Astrocyte of the spinal cord (primary cell): ENCODE measurements around the gene TASOR2.

Experiments
- DNase-seq: peaks from one replicate; pipeline ENCODE4 v3.0.0; 2011; ENCODE audit warnings: low read depth, low spot score
- H3K4me3 ChIP-seq: 2 replicates; pipeline ENCODE4 v1.5.1; 2011; ENCODE audit warnings: low read depth, mild to moderate bottlenecking, low read length, moderate library complexity
- CTCF ChIP-seq: IDR thresholded peaks from 2 replicates; pipeline ENCODE4 v1.5.1; 2012; ENCODE audit warnings: low read depth, mild to moderate bottlenecking, low read length, inconsistent platforms
- in situ Hi-C: cut with HindIII; loops from 2 replicates; pipeline ENCODE4 v1.10.0; 2017; ENCODE audit warnings: low sequenced_read_pairs

The TASOR2 gene

GRCh38 chr10:5668429-5668828, 16.2 kb upstream of the TASOR2 start:
- no peak for TF ChIP-seq CTCF
- no peak overlapping the region for H3K4me3 ChIP-seq
- in situ Hi-C loops, result no loop called here
- DNase-seq, result no peak

GRCh38 chr10:5669604-5670003, 15.0 kb upstream of the TASOR2 start:
- in situ Hi-C loops, result no loop called here
- TF ChIP-seq CTCF, result no peak
- H3K4me3 ChIP-seq, result no peak overlapping the region
- DNase-seq, result no peak

DNA sequence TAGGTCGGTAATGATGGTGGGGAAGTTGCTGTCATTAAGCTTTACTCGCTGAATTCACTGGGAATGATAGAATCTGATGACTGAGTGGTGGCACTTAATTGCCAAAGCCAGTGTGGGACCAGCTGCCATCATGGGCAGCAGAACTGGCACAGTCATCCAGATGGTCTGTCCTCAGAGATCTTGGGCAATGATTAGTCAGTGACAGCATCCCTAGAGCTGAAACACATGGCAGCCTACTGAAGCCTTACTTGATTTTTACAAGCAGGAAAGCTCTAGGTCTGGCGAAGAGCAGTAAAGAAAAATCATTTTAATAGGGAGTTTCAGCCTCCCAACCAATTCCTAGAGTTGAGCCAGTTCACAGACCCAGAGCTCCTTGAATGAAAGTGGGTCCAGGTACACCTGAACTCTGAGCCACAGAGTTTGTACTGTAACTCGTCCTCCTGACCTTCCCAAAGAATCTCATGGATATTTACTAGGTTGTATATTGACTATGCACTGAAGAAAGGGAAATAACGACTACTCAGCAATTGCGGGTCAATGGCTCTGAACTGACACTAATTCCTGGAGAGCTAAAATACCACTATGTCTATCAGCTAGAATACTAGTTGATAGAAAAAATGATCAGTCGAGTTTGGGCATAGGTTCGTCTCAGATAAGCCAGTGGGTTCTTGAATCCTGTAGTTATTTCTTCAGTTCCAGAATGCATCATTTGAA, 13.8 kb upstream of the TASOR2 start:
- H3K4me3 ChIP-seq, result no peak overlapping the region
- TF ChIP-seq CTCF, result no peak
- DNase-seq, result no peak
- in situ Hi-C loops, result no loop called here

GRCh38 chr10:5678397-5679036, 6.1 kb upstream of the TASOR2 start:
- no peak for DNase-seq
- no peak for TF ChIP-seq CTCF
- in situ Hi-C loops, result no loop called here
- H3K4me3 ChIP-seq, result no peak overlapping the region

DNA sequence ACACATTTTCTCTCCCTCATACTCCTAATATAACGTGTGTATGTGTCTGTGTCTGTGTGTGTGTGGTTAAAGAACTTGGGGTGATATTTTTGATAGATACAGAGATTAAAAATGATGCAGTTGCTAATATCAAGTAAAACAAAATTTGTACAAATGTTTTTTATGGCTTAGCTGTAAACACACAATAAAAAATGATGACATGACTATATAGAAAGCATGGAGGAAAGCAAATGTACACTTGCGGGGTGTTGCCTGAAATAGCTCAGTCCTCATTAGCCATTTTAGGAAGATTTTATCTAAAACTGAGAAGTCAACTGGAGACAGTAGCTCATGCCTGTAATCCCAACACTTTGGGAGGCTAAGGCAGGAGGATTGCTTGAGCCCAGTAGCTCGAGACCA, 5.6 kb upstream of the TASOR2 start:
- in situ Hi-C loops, result no loop called here
- TF ChIP-seq CTCF, result no peak

DNA sequence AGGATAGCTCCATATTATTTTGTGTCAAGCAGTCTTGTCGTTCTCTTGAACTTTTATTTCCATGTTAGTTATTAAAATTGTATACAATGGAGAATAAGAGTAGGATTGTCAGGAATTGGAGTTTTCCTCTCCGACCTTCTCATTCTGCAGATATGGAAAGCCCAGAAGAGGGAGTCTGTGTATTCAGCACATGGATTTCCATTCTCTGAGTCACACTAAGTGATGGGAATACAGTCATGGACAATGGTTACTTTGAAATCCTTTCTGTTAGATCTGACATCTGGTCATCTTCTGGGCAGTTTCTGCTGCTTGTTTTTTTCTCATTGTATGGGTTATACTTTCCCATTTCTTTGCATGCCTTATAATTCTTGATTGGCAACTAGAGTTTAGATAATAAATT, 5.0 kb upstream of the TASOR2 start:
- no peak for TF ChIP-seq CTCF
- H3K4me3 ChIP-seq, result no peak overlapping the region
- DNase-seq, result no peak
- in situ Hi-C loops, result no loop called here

More for the DNA sequence above, 5.6 kb upstream of the TASOR2 start:
- no peak overlapping the region for H3K4me3 ChIP-seq
- no peak for DNase-seq
